Measurements from ENCODE around the gene GBP3. TPM values are rescaled to one million over a fixed set of nuclear protein-coding genes. Genes with fewer than 3 reads are reported as not detected.
"Not testable (repeated sequence)": the region's sequence is repeated elsewhere in the genome, so short reads cannot be mapped to it uniquely, and the experiment has no call there.

The GBP3 gene
- polyA plus RNA-seq, 1 of the 3 experiments (the other 2 are of a cell fraction) = 8.5 TPM

DNA sequence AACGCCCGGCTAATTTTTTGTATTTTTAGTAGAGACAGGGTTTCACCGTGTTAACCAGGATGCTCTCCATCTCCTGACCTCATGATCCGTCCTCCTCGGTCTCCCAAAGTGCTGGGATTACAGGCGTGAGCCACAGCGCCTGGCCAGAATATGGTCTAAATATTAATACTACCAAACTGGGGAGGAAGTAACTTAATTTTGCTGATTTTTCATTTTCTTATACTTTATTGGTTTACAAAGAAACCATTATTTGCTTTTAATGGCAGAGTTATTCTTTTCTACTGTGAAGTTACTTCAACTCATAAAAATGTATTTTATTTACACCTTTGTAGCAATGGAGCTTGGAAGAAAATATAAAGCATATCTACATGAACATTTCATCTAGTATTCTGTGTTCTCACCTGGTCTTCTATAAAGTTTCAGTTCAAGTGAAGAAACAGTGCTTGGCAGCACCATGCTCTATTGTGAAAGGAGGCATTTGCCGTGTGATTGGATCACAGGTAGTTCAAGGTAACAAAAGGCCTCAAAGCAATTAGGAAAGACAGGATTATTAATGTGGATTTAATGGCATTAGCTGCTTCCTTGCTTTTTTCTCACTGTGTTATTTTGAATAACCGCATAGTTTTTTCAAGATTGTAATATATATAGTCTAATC is 28.8 kb upstream of the GBP3 start (continued):
- TF ChIP-seq MEF2A (IDR thresholded peaks at IDR 0.05; ENCODE audit: borderline replicate concordance, low read depth) (no peak), USF1 (IDR thresholded peaks at IDR 0.05; ENCODE audit: borderline replicate concordance, low read depth) (no peak), FOSL2 (IDR thresholded peaks at IDR 0.05; ENCODE audit: borderline replicate concordance, low read depth) (no peak), GABPA (IDR thresholded peaks at IDR 0.05; ENCODE audit: low read depth) (no peak)

- Histone ChIP-seq H3K27me3 (ENCODE audit: insufficient read depth) (no peaks in the 10 kb centered on the region), H4K20me1 (ENCODE audit: insufficient read depth) (no peaks in the 10 kb centered on the region), H3K4me1 (ENCODE audit: control insufficient read depth in 1 of 2, insufficient read depth in 2 of 2, low read depth in 1 of 2, low read length in 1 of 2) (no peaks in the 10 kb centered on the region), H3K9me2 (no peaks in the 10 kb centered on the region), H2AFZ (ENCODE audit: low read depth) (no peak overlapping the region), H3F3A (replicated peaks; ENCODE audit: insufficient read depth) (no peaks in the 10 kb centered on the region), H3K27ac (ENCODE audit: low read depth in 2 of 2, low read length in 1 of 2) (no peak overlapping the region), H3K4me3 (ENCODE audit: low read depth in 2 of 2, low read length in 1 of 2) (no peak overlapping the region), H3K79me2 (ENCODE audit: insufficient read depth) (no peaks in the 10 kb centered on the region), H3K36me3 (replicated peaks in 1 of 2; ENCODE audit: control insufficient read depth in 1 of 2, insufficient read depth in 2 of 2, low read length in 1 of 2) (peaks cover 0 to under 1% of the 10 kb centered on the region in 2 experiments), H3K9ac (no peak overlapping the region), H3K9me3 (no peaks in the 10 kb centered on the region), H3K4me2 (no peak overlapping the region)
- WGBS (ENCODE audit: low lambda C conversion rate) = 50% methylated on average over 1 of the region's 11 CpGs
- POLR2A ChIA-PET = no interaction called here
- DNase-seq = no peak
- TF ChIP-seq, protein P1, sequence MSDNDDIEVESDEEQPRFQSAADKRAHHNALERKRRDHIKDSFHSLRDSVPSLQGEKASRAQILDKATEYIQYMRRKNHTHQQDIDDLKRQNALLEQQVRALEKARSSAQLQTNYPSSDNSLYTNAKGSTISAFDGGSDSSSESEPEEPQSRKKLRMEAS (IDR thresholded peaks at IDR 0.05; ENCODE audit: low read depth) = no peak
- TF ChIP-seq POLR2AphosphoS5 (IDR thresholded peaks at IDR 0.05; ENCODE audit: low read depth, low read length) (no peak), TEAD4 (IDR thresholded peaks at IDR 0.05; ENCODE audit: borderline replicate concordance, insufficient read depth) (no peak), TCF12 (IDR thresholded peaks at IDR 0.05) (no peak), CHD2 (IDR thresholded peaks at IDR 0.05; ENCODE audit: low read length, partially characterized antibody) (no peak), CTCF (IDR thresholded peaks at IDR 0.05) (no peak), RXRA (IDR thresholded peaks at IDR 0.05; ENCODE audit: borderline replicate concordance, low read depth) (no peak), YY1 (IDR thresholded peaks at IDR 0.05; ENCODE audit: low read depth) (no peak)
- CTCF ChIA-PET = no interaction called here
Observed at GRCh38 chr1:89050649-89051033, 28.0 kb upstream of the GBP3 start.

DNA sequence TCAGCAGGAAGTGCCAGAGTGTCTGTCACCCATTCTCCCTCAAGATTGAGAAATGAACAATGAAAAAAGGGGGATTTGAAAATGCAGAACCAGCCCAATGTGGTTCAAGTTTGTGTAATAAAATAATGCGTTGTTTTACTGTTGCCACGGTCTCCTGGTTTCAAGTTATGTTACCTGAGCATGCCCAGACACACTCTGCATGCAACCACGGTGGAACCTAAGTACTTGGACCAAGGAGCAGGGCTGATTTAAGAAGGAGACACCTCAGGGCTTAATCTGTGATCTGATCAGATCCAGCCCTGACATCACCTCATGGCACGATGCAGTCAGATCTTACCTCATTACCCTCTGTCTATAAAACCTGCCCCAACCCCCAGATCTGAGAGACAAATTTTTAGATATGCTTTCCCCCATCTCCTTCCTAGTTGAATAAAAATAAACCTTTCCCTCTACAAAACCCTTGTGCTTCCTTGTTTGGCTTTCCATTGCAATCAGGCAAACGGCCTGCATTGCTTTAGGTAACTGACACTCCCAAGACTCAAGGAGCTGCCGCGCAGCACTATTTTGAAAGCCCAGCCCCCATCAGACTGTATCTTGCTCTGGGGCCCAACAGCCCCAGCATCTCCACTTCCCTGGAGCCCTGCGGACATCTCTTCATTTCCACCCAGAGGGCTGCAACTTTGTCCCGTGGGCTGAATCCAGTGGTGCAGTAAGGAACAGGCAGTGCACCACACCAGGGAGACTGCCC is 27.4 kb upstream of the GBP3 start:
- H3K79me2 ChIP-seq (ENCODE audit: insufficient read depth); POLR2A ChIA-PET; H3K9me2 ChIP-seq; H3K4me1 ChIP-seq (ENCODE audit: control insufficient read depth in 1 of 2, insufficient read depth in 2 of 2, low read depth in 1 of 2, low read length in 1 of 2); H3K4me3 ChIP-seq (ENCODE audit: low read depth in 2 of 2, low read length in 1 of 2); H3K9me3 ChIP-seq; CTCF ChIA-PET; H3K27me3 ChIP-seq (ENCODE audit: insufficient read depth); H2AFZ ChIP-seq (ENCODE audit: low read depth); H4K20me1 ChIP-seq (ENCODE audit: insufficient read depth); H3F3A ChIP-seq (replicated peaks; ENCODE audit: insufficient read depth); H3K27ac ChIP-seq (ENCODE audit: low read depth in 2 of 2, low read length in 1 of 2); H3K9ac ChIP-seq; DNase-seq; H3K36me3 ChIP-seq (replicated peaks in 1 of 2; ENCODE audit: control insufficient read depth in 1 of 2, insufficient read depth in 2 of 2, low read length in 1 of 2); H3K4me2 ChIP-seq: not testable (repeated sequence)
- WGBS (ENCODE audit: low lambda C conversion rate) = 84% methylated on average over 8 of the region's 9 CpGs

DNA sequence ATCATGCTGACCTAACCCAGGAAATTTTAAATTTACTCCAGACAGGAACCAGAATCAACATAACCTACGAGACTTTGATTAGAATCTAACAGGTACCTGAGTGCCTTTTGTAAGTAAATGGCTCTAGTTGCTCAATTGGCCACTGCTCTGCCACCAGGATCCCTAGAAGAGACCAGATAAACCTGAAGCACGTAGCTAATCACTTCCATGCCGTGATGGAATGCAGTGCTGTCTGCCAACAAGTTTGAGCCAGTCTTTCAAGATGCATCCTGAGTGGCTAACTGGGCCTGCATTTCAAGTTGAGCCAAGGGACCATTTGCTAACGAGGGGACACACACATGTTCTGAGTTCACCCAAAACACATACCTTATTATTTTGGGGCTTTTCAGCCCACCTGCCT is 26.5 kb upstream of the GBP3 start:
- H3K4me3 ChIP-seq (ENCODE audit: low read depth in 2 of 2, low read length in 1 of 2); H3K9me2 ChIP-seq; POLR2A ChIA-PET; H3K9ac ChIP-seq; CTCF ChIA-PET; H3K79me2 ChIP-seq (ENCODE audit: insufficient read depth); H3K4me1 ChIP-seq (ENCODE audit: control insufficient read depth in 1 of 2, insufficient read depth in 2 of 2, low read depth in 1 of 2, low read length in 1 of 2); H3K27ac ChIP-seq (ENCODE audit: low read depth in 2 of 2, low read length in 1 of 2); DNase-seq; H3K4me2 ChIP-seq; H2AFZ ChIP-seq (ENCODE audit: low read depth); H3F3A ChIP-seq (replicated peaks; ENCODE audit: insufficient read depth); H3K9me3 ChIP-seq; H3K27me3 ChIP-seq (ENCODE audit: insufficient read depth); H4K20me1 ChIP-seq (ENCODE audit: insufficient read depth); H3K36me3 ChIP-seq (replicated peaks in 1 of 2; ENCODE audit: control insufficient read depth in 1 of 2, insufficient read depth in 2 of 2, low read length in 1 of 2): not testable (repeated sequence)
- 100% methylated on average over 1 of the region's 4 CpGs for WGBS (ENCODE audit: low lambda C conversion rate)

All from SK-N-SH (cell line).